HG03571 (cell line): ENCODE data around the gene LMX1B.

Experiments used
- ATAC-seq: cut with Tn5 transposase; IDR thresholded peaks from one replicate; pipeline ENCODE4 v1.9.1; 2021; ENCODE audit not compliant: unreplicated experiment

The LMX1B gene

GRCh38 chr9:126674365-126675146, 60.8 kb downstream of the LMX1B start:
- no peak for ATAC-seq

GRCh38 chr9:126675147-126675467, 61.4 kb downstream of the LMX1B start:
- ATAC-seq: no peak

GRCh38 chr9:126676102-126676684, 62.5 kb downstream of the LMX1B start:
- no peak for ATAC-seq

- ATAC-seq: no peak
Observed at GRCh38 chr9:126676685-126677143, 63.0 kb downstream of the LMX1B start.

GRCh38 chr9:126677188-126678084, 63.7 kb downstream of the LMX1B start:
- ATAC-seq: no peak

GRCh38 chr9:126678989-126679388, 65.3 kb downstream of the LMX1B start:
- no peak for ATAC-seq

GRCh38 chr9:126681336-126681735, 67.6 kb downstream of the LMX1B start:
- no peak for ATAC-seq

- no peak for ATAC-seq
Observed at GRCh38 chr9:126682113-126682810, 68.5 kb downstream of the LMX1B start.

GRCh38 chr9:126682928-126683697, 69.4 kb downstream of the LMX1B start:
- ATAC-seq: no peak

GRCh38 chr9:126683698-126684044, 69.9 kb downstream of the LMX1B start:
- no peak for ATAC-seq

GRCh38 chr9:126684345-126684744, 70.6 kb downstream of the LMX1B start:
- no peak for ATAC-seq

- no peak for ATAC-seq
Observed at GRCh38 chr9:126684965-126685465, 71.3 kb downstream of the LMX1B start.

GRCh38 chr9:126687930-126688461, 74.3 kb downstream of the LMX1B start:
- no peak for ATAC-seq

GRCh38 chr9:126688617-126689016, 74.9 kb downstream of the LMX1B start:
- ATAC-seq: no peak

- ATAC-seq: no peak
Observed at GRCh38 chr9:126689027-126689825, 75.5 kb downstream of the LMX1B start.

- ATAC-seq: no peak
Observed at GRCh38 chr9:126690431-126691051, 76.8 kb downstream of the LMX1B start.

GRCh38 chr9:126692041-126692758, 78.5 kb downstream of the LMX1B start:
- ATAC-seq: no peak

GRCh38 chr9:126692759-126693427, 79.2 kb downstream of the LMX1B start:
- ATAC-seq: no peak
